ENCODE data around the gene ITK. TPM values are rescaled to one million over a fixed set of nuclear protein-coding genes. Genes with fewer than 3 reads are reported as not detected.

The ITK gene
- total and polyA plus RNA-seq, 2 experiments from 2014 or later: 0.08 TPM; not detected in 1

DNA sequence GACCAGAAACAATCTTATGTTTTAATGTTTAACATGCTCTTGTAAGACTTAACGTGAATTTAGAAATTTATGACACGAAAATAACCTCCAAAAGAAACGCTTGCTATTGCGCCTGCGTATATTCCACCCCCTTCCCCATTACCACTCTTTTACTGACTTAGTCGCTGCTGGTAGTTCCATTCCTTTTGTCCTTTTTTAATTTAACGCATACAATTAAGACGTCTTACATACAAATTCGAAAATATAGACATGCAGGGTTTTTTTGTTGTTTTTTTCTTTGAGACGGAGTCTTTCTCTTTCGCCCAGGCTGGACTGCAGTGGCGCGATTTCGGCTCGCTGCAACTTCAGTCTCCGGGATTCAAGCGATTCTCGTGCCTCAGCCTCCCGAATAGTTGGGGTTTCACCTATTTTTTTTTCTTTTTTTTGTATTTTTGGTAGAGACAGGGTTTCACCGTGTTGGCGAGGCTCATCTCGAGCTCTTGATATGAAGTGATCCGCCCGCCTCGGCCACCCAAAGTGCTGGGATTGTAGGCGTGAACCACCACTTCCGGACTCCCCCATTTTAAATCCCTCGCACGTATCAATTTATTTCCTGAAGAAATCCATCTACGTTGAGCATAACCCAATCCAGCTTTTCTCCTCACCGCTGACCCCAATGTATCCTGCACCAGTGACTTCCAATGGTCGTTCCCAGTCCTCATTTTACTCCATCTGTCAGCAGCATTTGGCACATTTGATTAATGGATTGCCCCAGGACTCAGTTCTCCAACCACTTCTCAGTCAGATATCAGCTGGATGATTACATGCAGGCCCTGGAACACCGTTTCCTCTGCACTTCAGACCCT is 37.3 kb upstream of the ITK start:
- DNase-seq (ENCODE audit: low spot score): peak; percentile 18
- Histone ChIP-seq H3K9me2 (ENCODE audit: insufficient read depth) (no peaks in the 10 kb centered on the region), H3K4me2 (peak overlapping the region; percentile 34), H3K4me1 (ENCODE audit: insufficient read depth) (peaks cover 4% of the 10 kb centered on the region; the same call in 1 of the 2 replicates), H3F3A (replicated peaks; ENCODE audit: low read depth) (no peaks in the 10 kb centered on the region), H2AFZ (peak overlapping the region; percentile 26; the same call in 1 of the 2 replicates), H3K27ac (ENCODE audit: low read depth) (no peak overlapping the region), H4K20me1 (replicated peaks; ENCODE audit: insufficient read depth) (no peaks in the 10 kb centered on the region), H3K4me3 (peak overlapping the region; percentile 63), H3K36me3 (ENCODE audit: insufficient read depth) (0 out of 2 replicates have a peak, but pooled peaks cover 5% of the 10 kb centered on the region), H3K79me2 (replicated peaks; ENCODE audit: insufficient read depth) (peaks cover 33% of the 10 kb centered on the region), H3K27me3 (ENCODE audit: insufficient read depth) (no peaks in the 10 kb centered on the region)
- Mint-ChIP-seq H3K27ac (peak overlapping the region; percentile 92), H3K36me3 (ENCODE audit: low read depth) (peaks cover 20% of the 10 kb centered on the region), H3K9me3 (no peaks in the 10 kb centered on the region), H3K27me3 (ENCODE audit: insufficient read depth, low read depth, poor library complexity) (peaks cover 5% of the 10 kb centered on the region), H3K4me3 (peak overlapping the region; percentile 86), H3K4me1 (peaks cover 7% of the 10 kb centered on the region; the same call in 2 of the 3 replicates)
- TF ChIP-seq, protein P1, sequence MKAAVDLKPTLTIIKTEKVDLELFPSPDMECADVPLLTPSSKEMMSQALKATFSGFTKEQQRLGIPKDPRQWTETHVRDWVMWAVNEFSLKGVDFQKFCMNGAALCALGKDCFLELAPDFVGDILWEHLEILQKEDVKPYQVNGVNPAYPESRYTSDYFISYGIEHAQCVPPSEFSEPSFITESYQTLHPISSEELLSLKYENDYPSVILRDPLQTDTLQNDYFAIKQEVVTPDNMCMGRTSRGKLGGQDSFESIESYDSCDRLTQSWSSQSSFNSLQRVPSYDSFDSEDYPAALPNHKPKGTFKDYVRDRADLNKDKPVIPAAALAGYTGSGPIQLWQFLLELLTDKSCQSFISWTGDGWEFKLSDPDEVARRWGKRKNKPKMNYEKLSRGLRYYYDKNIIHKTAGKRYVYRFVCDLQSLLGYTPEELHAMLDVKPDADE (IDR thresholded peaks at IDR 0.05): no peak
- TF ChIP-seq POLR2AphosphoS5 (IDR thresholded peaks at IDR 0.05; ENCODE audit: low read depth) (no peak), CREB1 (CRISPR knock-in tag; IDR thresholded peaks at IDR 0.05; ENCODE audit: low read depth) (no peak), EZH2 (IDR thresholded peaks at IDR 0.05; ENCODE audit: low read depth, unreplicated experiment) (no peak), ZNF331 (CRISPR knock-in tag; IDR thresholded peaks at IDR 0.05; ENCODE audit: low read depth) (no peak), ZNF114 (CRISPR knock-in tag; IDR thresholded peaks at IDR 0.05) (no peak), JUNB (IDR thresholded peaks at IDR 0.05; ENCODE audit: unreplicated experiment) (no peak), STAT1 (IDR thresholded peaks at IDR 0.05; ENCODE audit: unreplicated experiment) (no peak), REST (IDR thresholded peaks at IDR 0.05; ENCODE audit: unreplicated experiment) (no peak), EZH2phosphoT487 (IDR thresholded peaks at IDR 0.05; ENCODE audit: unreplicated experiment) (no peak), NANOG (IDR thresholded peaks at IDR 0.05; ENCODE audit: borderline replicate concordance) (no peak)
- TF ChIP-seq, protein P2, sequence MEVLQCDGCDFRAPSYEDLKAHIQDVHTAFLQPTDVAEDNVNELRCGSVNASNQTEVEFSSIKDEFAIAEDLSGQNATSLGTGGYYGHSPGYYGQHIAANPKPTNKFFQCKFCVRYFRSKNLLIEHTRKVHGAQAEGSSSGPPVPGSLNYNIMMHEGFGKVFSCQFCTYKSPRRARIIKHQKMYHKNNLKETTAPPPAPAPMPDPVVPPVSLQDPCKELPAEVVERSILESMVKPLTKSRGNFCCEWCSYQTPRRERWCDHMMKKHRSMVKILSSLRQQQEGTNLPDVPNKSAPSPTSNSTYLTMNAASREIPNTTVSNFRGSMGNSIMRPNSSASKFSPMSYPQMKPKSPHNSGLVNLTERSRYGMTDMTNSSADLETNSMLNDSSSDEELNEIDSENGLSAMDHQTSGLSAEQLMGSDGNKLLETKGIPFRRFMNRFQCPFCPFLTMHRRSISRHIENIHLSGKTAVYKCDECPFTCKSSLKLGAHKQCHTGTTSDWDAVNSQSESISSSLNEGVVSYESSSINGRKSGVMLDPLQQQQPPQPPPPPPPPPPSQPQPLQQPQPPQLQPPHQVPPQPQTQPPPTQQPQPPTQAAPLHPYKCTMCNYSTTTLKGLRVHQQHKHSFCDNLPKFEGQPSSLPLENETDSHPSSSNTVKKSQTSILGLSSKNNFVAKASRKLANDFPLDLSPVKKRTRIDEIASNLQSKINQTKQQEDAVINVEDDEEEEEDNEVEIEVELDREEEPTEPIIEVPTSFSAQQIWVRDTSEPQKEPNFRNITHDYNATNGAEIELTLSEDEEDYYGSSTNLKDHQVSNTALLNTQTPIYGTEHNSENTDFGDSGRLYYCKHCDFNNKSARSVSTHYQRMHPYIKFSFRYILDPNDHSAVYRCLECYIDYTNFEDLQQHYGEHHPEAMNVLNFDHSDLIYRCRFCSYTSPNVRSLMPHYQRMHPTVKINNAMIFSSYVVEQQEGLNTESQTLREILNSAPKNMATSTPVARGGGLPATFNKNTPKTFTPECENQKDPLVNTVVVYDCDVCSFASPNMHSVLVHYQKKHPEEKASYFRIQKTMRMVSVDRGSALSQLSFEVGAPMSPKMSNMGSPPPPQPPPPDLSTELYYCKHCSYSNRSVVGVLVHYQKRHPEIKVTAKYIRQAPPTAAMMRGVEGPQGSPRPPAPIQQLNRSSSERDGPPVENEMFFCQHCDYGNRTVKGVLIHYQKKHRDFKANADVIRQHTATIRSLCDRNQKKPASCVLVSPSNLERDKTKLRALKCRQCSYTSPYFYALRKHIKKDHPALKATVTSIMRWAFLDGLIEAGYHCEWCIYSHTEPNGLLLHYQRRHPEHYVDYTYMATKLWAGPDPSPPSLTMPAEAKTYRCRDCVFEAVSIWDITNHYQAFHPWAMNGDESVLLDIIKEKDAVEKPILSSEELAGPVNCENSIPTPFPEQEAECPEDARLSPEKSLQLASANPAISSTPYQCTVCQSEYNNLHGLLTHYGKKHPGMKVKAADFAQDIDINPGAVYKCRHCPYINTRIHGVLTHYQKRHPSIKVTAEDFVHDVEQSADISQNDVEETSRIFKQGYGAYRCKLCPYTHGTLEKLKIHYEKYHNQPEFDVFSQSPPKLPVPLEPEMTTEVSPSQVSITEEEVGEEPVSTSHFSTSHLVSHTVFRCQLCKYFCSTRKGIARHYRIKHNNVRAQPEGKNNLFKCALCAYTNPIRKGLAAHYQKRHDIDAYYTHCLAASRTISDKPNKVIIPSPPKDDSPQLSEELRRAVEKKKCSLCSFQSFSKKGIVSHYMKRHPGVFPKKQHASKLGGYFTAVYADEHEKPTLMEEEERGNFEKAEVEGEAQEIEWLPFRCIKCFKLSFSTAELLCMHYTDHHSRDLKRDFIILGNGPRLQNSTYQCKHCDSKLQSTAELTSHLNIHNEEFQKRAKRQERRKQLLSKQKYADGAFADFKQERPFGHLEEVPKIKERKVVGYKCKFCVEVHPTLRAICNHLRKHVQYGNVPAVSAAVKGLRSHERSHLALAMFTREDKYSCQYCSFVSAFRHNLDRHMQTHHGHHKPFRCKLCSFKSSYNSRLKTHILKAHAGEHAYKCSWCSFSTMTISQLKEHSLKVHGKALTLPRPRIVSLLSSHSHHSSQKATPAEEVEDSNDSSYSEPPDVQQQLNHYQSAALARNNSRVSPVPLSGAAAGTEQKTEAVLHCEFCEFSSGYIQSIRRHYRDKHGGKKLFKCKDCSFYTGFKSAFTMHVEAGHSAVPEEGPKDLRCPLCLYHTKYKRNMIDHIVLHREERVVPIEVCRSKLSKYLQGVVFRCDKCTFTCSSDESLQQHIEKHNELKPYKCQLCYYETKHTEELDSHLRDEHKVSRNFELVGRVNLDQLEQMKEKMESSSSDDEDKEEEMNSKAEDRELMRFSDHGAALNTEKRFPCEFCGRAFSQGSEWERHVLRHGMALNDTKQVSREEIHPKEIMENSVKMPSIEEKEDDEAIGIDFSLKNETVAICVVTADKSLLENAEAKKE (CRISPR knock-in tag; IDR thresholded peaks at IDR 0.05): no peak
- TF ChIP-seq, protein P3, sequence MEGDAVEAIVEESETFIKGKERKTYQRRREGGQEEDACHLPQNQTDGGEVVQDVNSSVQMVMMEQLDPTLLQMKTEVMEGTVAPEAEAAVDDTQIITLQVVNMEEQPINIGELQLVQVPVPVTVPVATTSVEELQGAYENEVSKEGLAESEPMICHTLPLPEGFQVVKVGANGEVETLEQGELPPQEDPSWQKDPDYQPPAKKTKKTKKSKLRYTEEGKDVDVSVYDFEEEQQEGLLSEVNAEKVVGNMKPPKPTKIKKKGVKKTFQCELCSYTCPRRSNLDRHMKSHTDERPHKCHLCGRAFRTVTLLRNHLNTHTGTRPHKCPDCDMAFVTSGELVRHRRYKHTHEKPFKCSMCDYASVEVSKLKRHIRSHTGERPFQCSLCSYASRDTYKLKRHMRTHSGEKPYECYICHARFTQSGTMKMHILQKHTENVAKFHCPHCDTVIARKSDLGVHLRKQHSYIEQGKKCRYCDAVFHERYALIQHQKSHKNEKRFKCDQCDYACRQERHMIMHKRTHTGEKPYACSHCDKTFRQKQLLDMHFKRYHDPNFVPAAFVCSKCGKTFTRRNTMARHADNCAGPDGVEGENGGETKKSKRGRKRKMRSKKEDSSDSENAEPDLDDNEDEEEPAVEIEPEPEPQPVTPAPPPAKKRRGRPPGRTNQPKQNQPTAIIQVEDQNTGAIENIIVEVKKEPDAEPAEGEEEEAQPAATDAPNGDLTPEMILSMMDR (conservative IDR thresholded peaks at IDR 0.05; ENCODE audit: low read depth in 2 of 2): no peak
- peak; percentile 37 for ATAC-seq
